Left lung (tissue), 10 donors: ENCODE results near the gene CHCHD3. TPM values are rescaled to one million over a fixed set of nuclear protein-coding genes. Genes with fewer than 3 reads are reported as not detected.

Experiments
- ATAC-seq: fragments of 200-7000 bp; cut with Tn5 transposase; one replicate; pipeline ENCODE4 v1.9.1; 2020; ENCODE audit warnings: moderate library complexity
- DNase-seq, 4 donors: peaks; one replicate each; pipeline ENCODE4 v3.0.0-alpha.2; 2013 to 2020
- H3K27ac ChIP-seq, 2 donors: fragments of 200-600 bp; sonication (generic) in 1 of 2; one replicate each; pipeline versions ENCODE4 v1.5.0 to v1.8.0; 2020 to 2021
- H3K27me3 ChIP-seq, 2 donors: fragments of 200-600 bp; sonication (generic) in 1 of 2; one replicate each; pipeline versions ENCODE4 v1.5.0 to v1.8.0; 2020 to 2021
- H3K36me3 ChIP-seq, 2 donors: fragments of 200-600 bp; sonication (generic) in 1 of 2; one replicate each; pipeline versions ENCODE4 v1.5.0 to v1.8.0; 2020 to 2021
- H3K4me1 ChIP-seq, 2 donors: fragments of 200-600 bp; one replicate each; pipeline ENCODE4 v1.8.0; 2021
- H3K4me3 ChIP-seq, 2 donors: fragments of 200-600 bp; sonication (generic) in 1 of 2; one replicate each; pipeline versions ENCODE4 v1.5.0 to v1.8.0; 2020 to 2021; ENCODE audit warnings: mild to moderate bottlenecking in 1 of 2
- H3K9me3 ChIP-seq, 2 donors: fragments of 200-600 bp; sonication (generic) in 1 of 2; one replicate each; pipeline versions ENCODE4 v1.5.0 to v1.8.0; 2020 to 2021
- intact Hi-C, 2 donors: fragments of 100-400 bp; cut with DNase I; formaldehyde crosslinking; loops; one replicate each; pipeline versions ENCODE4 v1.11.2 to v1.14.2; 2022
- polyA plus RNA-seq, 6 donors: library from polyadenylated mRNA; unstranded; fragments of 120-200 nt; gene quantifications; one replicate each; pipeline ENCODE4 v1.2.1, GENCODE V29; 2013; ENCODE audit not compliant: insufficient read length in 6 of 6
- total RNA-seq, 2 donors: library from RNA; stranded (reverse); fragmentation: NEBNext Ultra II Directional; extraction: Animal tissue kit (Norgen Biotek cat#: 25700); gene quantifications; one replicate each; pipeline ENCODE4 v1.2.1, GENCODE V29; 2021
- TF ChIP-seq, protein P1 (sequence below), 2 donors: fragments of 200-600 bp; sonication (generic) in 1 of 2; IDR thresholded peaks; one replicate each; pipeline versions ENCODE4 v1.5.0 to v1.8.0; 2021; ENCODE audit warnings: antibody characterized with exemption in 2 of 2
- donor health status: DM: no; HTN: yes; CAD: no.
- donor health status: DM: no; HTN: no; CAD: no.

CHCHD3 gene
- total and polyA plus RNA-seq, 8 donors = 45.4 to 58.9 (median 54.5) TPM

DNA sequence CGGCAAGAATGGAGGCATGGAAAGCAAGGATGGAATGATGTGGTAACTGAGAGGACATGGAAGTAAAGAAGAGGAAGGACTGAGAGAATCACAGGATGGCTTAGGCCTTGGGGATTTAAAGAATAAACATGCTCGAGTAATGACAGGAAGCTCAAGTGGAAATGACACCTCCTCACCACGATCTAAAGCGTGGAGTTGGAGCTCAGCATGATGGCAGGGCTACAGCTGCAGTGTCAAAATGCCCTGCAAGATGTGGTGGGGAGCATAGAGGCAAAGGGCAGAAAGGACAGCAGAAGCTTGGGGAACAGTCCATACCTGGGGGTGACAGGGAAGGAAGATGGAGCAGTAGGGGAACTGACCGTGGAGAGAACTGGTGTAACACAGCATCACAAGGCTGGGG lies 276.1 kb downstream of the CHCHD3 start:
- H3K27me3 ChIP-seq = no peaks in the 10 kb centered on the region
- TF ChIP-seq, protein P1, sequence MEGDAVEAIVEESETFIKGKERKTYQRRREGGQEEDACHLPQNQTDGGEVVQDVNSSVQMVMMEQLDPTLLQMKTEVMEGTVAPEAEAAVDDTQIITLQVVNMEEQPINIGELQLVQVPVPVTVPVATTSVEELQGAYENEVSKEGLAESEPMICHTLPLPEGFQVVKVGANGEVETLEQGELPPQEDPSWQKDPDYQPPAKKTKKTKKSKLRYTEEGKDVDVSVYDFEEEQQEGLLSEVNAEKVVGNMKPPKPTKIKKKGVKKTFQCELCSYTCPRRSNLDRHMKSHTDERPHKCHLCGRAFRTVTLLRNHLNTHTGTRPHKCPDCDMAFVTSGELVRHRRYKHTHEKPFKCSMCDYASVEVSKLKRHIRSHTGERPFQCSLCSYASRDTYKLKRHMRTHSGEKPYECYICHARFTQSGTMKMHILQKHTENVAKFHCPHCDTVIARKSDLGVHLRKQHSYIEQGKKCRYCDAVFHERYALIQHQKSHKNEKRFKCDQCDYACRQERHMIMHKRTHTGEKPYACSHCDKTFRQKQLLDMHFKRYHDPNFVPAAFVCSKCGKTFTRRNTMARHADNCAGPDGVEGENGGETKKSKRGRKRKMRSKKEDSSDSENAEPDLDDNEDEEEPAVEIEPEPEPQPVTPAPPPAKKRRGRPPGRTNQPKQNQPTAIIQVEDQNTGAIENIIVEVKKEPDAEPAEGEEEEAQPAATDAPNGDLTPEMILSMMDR (IDR thresholded peaks at IDR 0.05) = no peak
- no peak overlapping the region for H3K4me3 ChIP-seq
- H3K36me3 ChIP-seq = no peaks in the 10 kb centered on the region
- ATAC-seq = no peak
- H3K9me3 ChIP-seq = no peaks in the 10 kb centered on the region
- DNase-seq = no peak
- H3K27ac ChIP-seq = no peak overlapping the region
- H3K4me1 ChIP-seq = no peaks in the 10 kb centered on the region
- intact Hi-C loops = no loop called here

DNA sequence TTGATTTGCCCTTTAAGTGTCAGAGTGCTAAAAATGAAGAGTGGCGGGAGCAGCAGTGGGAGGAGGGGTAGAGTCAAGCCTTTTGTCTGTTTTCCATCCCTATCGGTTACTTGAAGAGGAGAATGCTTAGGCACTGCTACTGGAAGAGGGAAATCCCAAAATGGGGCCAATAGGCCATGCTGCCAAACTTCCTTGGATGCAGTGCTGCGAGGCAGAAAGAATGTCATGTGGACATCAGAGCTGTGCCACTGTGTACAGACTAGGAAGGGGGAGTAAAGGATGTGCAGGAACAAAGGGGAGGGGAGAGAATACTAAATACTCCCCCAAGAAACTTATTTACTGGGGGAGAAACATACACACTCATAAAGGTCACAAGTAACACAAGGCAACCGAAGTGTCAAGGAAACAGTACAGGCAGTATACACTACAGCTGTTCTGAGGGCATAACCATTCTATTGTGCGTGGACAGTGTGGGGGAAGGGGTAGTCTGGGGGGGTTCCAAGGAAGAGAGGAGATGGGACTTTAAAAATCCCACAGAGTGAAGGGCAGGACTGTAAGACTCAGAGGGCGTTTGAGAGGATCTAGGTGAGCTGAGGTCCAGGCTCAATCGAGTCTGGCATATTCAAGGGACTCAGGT lies 276.9 kb downstream of the CHCHD3 start:
- Histone ChIP-seq H3K4me3 (no peak overlapping the region), H3K4me1 (no peaks in the 10 kb centered on the region), H3K36me3 (no peaks in the 10 kb centered on the region), H3K27ac (no peak overlapping the region), H3K27me3 (no peaks in the 10 kb centered on the region), H3K9me3 (no peaks in the 10 kb centered on the region)
- ATAC-seq = no peak
- intact Hi-C loops = no loop called here
- no peak for DNase-seq
- TF ChIP-seq, protein P1 (IDR thresholded peaks at IDR 0.05) = no peak

DNA sequence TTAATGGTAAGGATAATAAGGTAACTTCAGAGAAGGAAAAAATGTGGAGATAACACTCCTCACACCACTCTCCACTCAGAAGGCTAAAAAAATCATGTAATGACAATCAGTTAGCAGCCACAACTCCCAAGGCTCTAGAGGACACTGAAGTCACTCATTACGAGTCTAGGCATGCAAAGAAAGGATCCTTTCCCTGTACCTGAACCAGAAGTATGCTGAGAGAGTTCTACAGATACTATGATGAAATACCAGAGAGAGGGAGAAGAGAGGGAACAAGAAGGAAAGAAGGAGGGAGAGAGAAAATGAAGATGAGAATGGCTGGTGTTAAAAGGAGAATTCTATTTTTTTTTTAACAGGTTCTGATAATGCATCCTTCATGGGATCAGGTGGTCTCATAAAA lies 281.4 kb downstream of the CHCHD3 start:
- peaks cover 0 to 8% of the 10 kb centered on the region in 2 donors for H3K36me3 ChIP-seq
- no peaks in the 10 kb centered on the region for H3K9me3 ChIP-seq
- intact Hi-C loops = no loop called here
- ATAC-seq = no peak
- no peaks in the 10 kb centered on the region for H3K27me3 ChIP-seq
- TF ChIP-seq, protein P1 (IDR thresholded peaks at IDR 0.05) = no peak
- H3K27ac ChIP-seq = no peak overlapping the region
- H3K4me1 ChIP-seq = no peaks in the 10 kb centered on the region
- H3K4me3 ChIP-seq = no peak overlapping the region
- DNase-seq = no peak

DNA sequence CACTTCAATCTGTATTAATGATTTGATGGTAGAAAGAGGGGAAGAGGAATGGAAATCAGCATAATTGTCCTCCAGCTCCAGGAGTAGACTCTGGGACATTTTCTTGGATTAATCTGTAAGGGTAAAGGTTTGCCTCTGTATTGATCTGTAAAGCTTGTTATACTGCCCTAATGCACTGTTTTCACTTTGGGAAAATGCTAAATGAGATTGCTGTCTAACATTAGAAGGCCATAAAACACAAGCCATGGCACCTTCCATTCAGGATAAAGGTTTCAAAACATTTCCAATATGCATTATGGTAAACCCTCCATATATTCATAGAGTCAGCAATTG lies 282.8 kb downstream of the CHCHD3 start:
- Histone ChIP-seq H3K9me3 (no peaks in the 10 kb centered on the region), H3K4me1 (no peaks in the 10 kb centered on the region), H3K4me3 (no peak overlapping the region), H3K36me3 (peaks cover 0 to 11% of the 10 kb centered on the region in 2 donors), H3K27ac (no peak overlapping the region), H3K27me3 (no peaks in the 10 kb centered on the region)
- intact Hi-C loops = no loop called here
- no peak for ATAC-seq
- DNase-seq = no peak
- TF ChIP-seq, protein P1 (IDR thresholded peaks at IDR 0.05) = no peak

DNA sequence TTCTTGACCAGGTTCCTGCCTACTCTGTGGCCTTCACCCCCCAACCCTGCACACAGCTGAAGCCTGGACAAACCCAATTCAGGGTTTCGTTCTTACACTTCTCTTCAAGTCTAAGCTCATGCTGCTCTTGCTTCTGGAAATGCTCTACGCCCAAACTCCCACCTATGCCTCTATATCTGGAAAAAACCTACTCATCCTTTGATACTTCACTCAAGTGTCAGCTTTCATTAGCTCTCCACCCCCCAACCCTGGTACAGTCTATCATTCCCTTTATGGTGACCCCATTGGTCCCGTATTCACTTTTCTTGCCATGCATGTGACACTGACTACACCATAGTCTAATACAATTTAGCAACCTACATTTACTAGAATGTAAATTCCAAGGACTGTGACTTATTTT lies 284.7 kb downstream of the CHCHD3 start:
- H3K27me3 ChIP-seq = no peaks in the 10 kb centered on the region
- no peaks in the 10 kb centered on the region for H3K4me1 ChIP-seq
- no peak for DNase-seq
- intact Hi-C loops = no loop called here
- H3K36me3 ChIP-seq = peaks cover 0 to 22% of the 10 kb centered on the region in 2 donors
- H3K4me3 ChIP-seq = no peak overlapping the region
- H3K27ac ChIP-seq = no peak overlapping the region
- no peak for ATAC-seq
- no peaks in the 10 kb centered on the region for H3K9me3 ChIP-seq
- TF ChIP-seq, protein P1 (IDR thresholded peaks at IDR 0.05) = no peak
